Omental fat pad (tissue), 4 donors: ENCODE data around the gene SLC1A2. TPM values are rescaled to one million over a fixed set of nuclear protein-coding genes. Genes with fewer than 3 reads are reported as not detected.

Experiments
- ATAC-seq: fragments of 150-250 bp; one replicate; pipeline ENCODE4 v1.9.1; 2016; ENCODE audit warnings: mild to moderate bottlenecking, moderate library complexity; ENCODE audit not compliant: low FRiP score
- DNase-seq: peaks from one replicate; pipeline ENCODE4 v3.0.0-alpha.2; 2019; ENCODE audit warnings: low spot score
- CTCF ChIP-seq, 3 donors: fragments of 450-650 bp; IDR thresholded peaks; one replicate each; pipeline ENCODE4 v1.5.1; 2016 to 2017; ENCODE audit warnings: antibody characterized with exemption in 3 of 3, mild to moderate bottlenecking in 3 of 3, moderate library complexity in 2 of 3
- small RNA-seq: library from RNA; depleted of rRNA; stranded (forward); fragments of <200 nt; gene quantifications from one replicate; pipeline ENCODE3, GENCODE V24; 2016
- total RNA-seq, 4 donors: library from RNA; depleted of rRNA; stranded (reverse); fragments of >200 nt; gene quantifications; one replicate each; pipeline ENCODE4 v1.1.0, GENCODE V29; 2016

Gene SLC1A2
- total RNA-seq, 4 donors from 2014 or later, result 0.96 to 5.0 (median 2.8) TPM

DNA sequence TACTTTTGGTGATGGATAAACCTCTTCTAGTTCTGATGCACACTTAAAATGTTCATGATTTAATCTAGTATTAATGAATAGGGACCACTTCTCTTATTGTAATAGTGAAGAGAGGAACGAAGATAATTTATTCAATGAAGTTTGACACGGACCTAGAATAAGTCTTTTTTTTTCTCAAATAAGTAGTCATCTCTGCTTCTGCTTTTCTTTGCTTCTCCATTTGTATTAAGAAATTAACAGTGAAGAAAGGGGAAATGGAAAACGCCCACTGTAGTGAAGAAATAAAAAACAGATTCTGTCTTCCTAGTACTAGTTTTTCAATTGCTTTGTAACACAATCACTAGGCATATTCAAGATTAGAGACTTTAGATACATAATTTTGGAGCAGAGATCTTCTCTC is 207.4 kb downstream of the SLC1A2 start:
- DNase-seq (no peak), ATAC-seq (no peak)
- TF ChIP-seq CTCF (IDR thresholded peaks at IDR 0.05), result no peak

- ATAC-seq, result no peak
- TF ChIP-seq CTCF (IDR thresholded peaks at IDR 0.05), result no peak
- no peak for DNase-seq
Observed at GRCh38 chr11:35210876-35211546, 208.3 kb downstream of the SLC1A2 start.

- ATAC-seq, result no peak
- no peak for DNase-seq
- TF ChIP-seq CTCF (IDR thresholded peaks at IDR 0.05), result no peak
Observed at GRCh38 chr11:35208795-35209194, 210.6 kb downstream of the SLC1A2 start.

DNA sequence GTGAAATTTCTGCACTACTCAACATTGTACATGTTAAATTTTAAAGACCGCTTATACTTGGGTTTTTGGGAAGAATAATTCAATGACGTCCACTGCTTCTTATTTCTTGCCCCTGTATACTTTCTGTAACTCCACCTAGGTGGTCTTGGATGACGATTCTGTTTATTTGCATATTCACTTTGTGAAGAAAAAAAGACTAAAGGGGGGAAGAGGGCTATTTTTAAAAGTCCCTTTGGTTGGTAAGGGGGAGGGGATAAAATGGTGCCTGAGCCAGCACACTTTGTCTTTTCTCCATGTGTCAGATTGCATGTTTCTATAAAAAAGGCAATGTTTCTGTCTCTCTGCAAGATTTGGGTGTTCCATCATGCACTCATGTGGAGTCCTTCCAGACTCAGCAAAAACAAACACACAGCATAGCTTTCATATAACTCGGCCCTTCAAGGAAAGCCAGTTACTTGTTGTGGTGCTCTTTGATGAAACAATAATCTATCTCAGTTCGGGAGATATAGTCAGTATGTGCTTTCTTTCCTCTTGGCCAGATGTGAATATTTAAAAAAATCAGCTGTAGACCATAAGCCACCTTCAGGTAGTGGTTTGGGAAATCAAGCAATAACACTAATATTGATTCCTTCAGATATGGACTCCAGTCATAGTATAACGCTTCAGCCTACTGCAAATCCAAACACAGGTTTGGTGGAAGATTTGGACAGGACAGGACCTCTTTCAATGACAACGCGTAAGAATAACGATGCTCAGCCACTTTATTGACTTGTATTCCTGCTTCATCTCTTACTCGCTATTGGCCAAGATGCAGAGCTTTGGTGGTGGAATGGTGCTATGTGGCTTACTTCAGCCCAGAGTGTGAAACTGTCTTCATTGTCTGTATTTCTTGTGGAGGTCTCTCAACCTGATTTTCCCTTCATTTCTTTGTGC is 211.6 kb downstream of the SLC1A2 start:
- TF ChIP-seq CTCF (IDR thresholded peaks at IDR 0.05), result no peak
- no peak for DNase-seq
- no peak for ATAC-seq

DNA sequence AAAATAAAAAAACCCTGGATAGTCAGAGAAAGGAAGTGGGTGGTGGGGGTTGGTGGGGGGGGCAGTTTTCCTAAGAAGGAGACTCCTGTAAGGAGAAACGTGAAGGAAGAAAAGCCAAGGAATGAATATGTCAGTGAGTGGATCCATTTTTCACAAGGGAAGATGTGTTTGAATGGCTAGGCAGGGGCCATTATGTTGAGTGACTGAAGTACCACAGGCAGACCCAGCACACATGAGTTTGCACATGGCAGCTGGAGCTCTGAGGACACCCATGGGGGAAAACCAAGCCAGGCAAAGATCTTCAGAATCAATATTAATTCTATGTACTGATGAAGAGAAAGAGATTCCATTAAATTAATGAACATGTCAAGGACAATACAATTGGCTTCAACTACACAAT is 212.7 kb downstream of the SLC1A2 start:
- ATAC-seq (no peak), DNase-seq (no peak)
- no peak for TF ChIP-seq CTCF (IDR thresholded peaks at IDR 0.05)

- TF ChIP-seq CTCF (IDR thresholded peaks at IDR 0.05), result no peak
- ATAC-seq (no peak), DNase-seq (no peak)
Observed at GRCh38 chr11:35204614-35205013, 214.7 kb downstream of the SLC1A2 start.

Small RNA genes within 50 kb of the gene (small RNA-seq; reads per million reads assigned to genes)
- not detected for gene AC090625.1

Other genes starting within 250 kb of the SLC1A2 start
- gene PAMR1, start 106.1 kb upstream of the SLC1A2 start, total RNA-seq, result 10 to 100 TPM in 3 of 4 donors, 1 to 10 TPM in 1; 7.0 to 34.3 (median 23.0) TPM
- gene FJX1, start 198.9 kb upstream of the SLC1A2 start, total RNA-seq, result 10 to 100 TPM in 2 of 4 donors, 1 to 10 TPM in 2; 3.3 to 48.4 (median 9.4) TPM
- gene TRIM44, start 243.2 kb upstream of the SLC1A2 start, total RNA-seq, result 10 to 100 TPM; 47.3 to 64.0 (median 52.1) TPM